ENCODE data around the gene MPPED1. TPM values are rescaled to one million over a fixed set of nuclear protein-coding genes. Genes with fewer than 3 reads are reported as not detected.

The MPPED1 gene
- total RNA-seq, 1 experiment from 2014 or later = not detected

GRCh38 chr22:43389227-43389836 lies 22.5 kb upstream of the MPPED1 start:
- Histone ChIP-seq H3K9me3 (no peaks in the 10 kb centered on the region), H3K4me3 (no peak overlapping the region), H3K36me3 (no peaks in the 10 kb centered on the region), H3K27me3 (peaks cover 13% of the 10 kb centered on the region; the same call in 1 of the 2 replicates)
- DNase-seq = no peak

- DNase-seq = no peak
- Histone ChIP-seq H3K4me3 (no peak overlapping the region), H3K36me3 (no peaks in the 10 kb centered on the region), H3K27me3 (peaks cover 13% of the 10 kb centered on the region; the same call in 1 of the 2 replicates), H3K9me3 (no peaks in the 10 kb centered on the region)
These were observed 21.6 kb upstream of the MPPED1 start for GRCh38 chr22:43390166-43390565.

GRCh38 chr22:43390872-43391271 lies 20.9 kb upstream of the MPPED1 start:
- H3K9me3 ChIP-seq = no peaks in the 10 kb centered on the region
- H3K4me3 ChIP-seq = no peak overlapping the region
- H3K27me3 ChIP-seq = peaks cover 13% of the 10 kb centered on the region; the same call in 1 of the 2 replicates
- H3K36me3 ChIP-seq = no peaks in the 10 kb centered on the region
- DNase-seq = no peak

GRCh38 chr22:43391306-43391705 lies 20.5 kb upstream of the MPPED1 start:
- Histone ChIP-seq H3K27me3 (peaks cover 13% of the 10 kb centered on the region; the same call in 1 of the 2 replicates), H3K9me3 (no peaks in the 10 kb centered on the region), H3K4me3 (no peak overlapping the region), H3K36me3 (no peaks in the 10 kb centered on the region)
- DNase-seq = no peak

- Histone ChIP-seq H3K27me3 (peaks cover 7% of the 10 kb centered on the region; the same call in 1 of the 2 replicates), H3K4me3 (no peak overlapping the region), H3K9me3 (no peaks in the 10 kb centered on the region), H3K36me3 (no peaks in the 10 kb centered on the region)
- DNase-seq = no peak
These were observed 19.3 kb upstream of the MPPED1 start for GRCh38 chr22:43392385-43392989.

- Histone ChIP-seq H3K36me3 (no peaks in the 10 kb centered on the region), H3K9me3 (no peaks in the 10 kb centered on the region), H3K27me3 (no peaks in the 10 kb centered on the region), H3K4me3 (no peak overlapping the region)
- no peak for DNase-seq
These were observed 18.5 kb upstream of the MPPED1 start for GRCh38 chr22:43393132-43393843.

GRCh38 chr22:43393844-43394474 lies 17.9 kb upstream of the MPPED1 start:
- DNase-seq = no peak
- Histone ChIP-seq H3K36me3 (no peaks in the 10 kb centered on the region), H3K27me3 (no peaks in the 10 kb centered on the region), H3K9me3 (no peaks in the 10 kb centered on the region), H3K4me3 (no peak overlapping the region)

GRCh38 chr22:43395086-43395695 lies 16.6 kb upstream of the MPPED1 start:
- no peak overlapping the region for H3K4me3 ChIP-seq
- H3K36me3 ChIP-seq = no peaks in the 10 kb centered on the region
- no peak for DNase-seq
- no peaks in the 10 kb centered on the region for H3K27me3 ChIP-seq
- no peaks in the 10 kb centered on the region for H3K9me3 ChIP-seq

GRCh38 chr22:43396321-43396933 lies 15.4 kb upstream of the MPPED1 start:
- DNase-seq = no peak
- Histone ChIP-seq H3K4me3 (no peak overlapping the region), H3K36me3 (no peaks in the 10 kb centered on the region), H3K27me3 (no peaks in the 10 kb centered on the region), H3K9me3 (no peaks in the 10 kb centered on the region)

- DNase-seq = no peak
- Histone ChIP-seq H3K27me3 (no peaks in the 10 kb centered on the region), H3K4me3 (no peak overlapping the region), H3K36me3 (no peaks in the 10 kb centered on the region), H3K9me3 (no peaks in the 10 kb centered on the region)
These were observed 14.8 kb upstream of the MPPED1 start for GRCh38 chr22:43396934-43397457.

GRCh38 chr22:43397766-43398165 lies 14.0 kb upstream of the MPPED1 start:
- Histone ChIP-seq H3K27me3 (no peaks in the 10 kb centered on the region), H3K9me3 (no peaks in the 10 kb centered on the region)
- DNase-seq = no peak

GRCh38 chr22:43398246-43398645 lies 13.6 kb upstream of the MPPED1 start:
- DNase-seq = no peak
- no peaks in the 10 kb centered on the region for H3K9me3 ChIP-seq
- H3K4me3 ChIP-seq = no peak overlapping the region
- no peaks in the 10 kb centered on the region for H3K36me3 ChIP-seq
- no peaks in the 10 kb centered on the region for H3K27me3 ChIP-seq

More at GRCh38 chr22:43397766-43398165, 14.0 kb upstream of the MPPED1 start:
- Histone ChIP-seq H3K4me3 (no peak overlapping the region), H3K36me3 (no peaks in the 10 kb centered on the region)

- Histone ChIP-seq H3K4me3 (no peak overlapping the region), H3K27me3 (no peaks in the 10 kb centered on the region), H3K9me3 (no peaks in the 10 kb centered on the region), H3K36me3 (no peaks in the 10 kb centered on the region)
- no peak for DNase-seq
These were observed 12.9 kb upstream of the MPPED1 start for GRCh38 chr22:43398910-43399309.

- no peak overlapping the region for H3K4me3 ChIP-seq
- no peak for DNase-seq
- H3K9me3 ChIP-seq = no peaks in the 10 kb centered on the region
- no peaks in the 10 kb centered on the region for H3K36me3 ChIP-seq
- no peaks in the 10 kb centered on the region for H3K27me3 ChIP-seq
These were observed 12.4 kb upstream of the MPPED1 start for GRCh38 chr22:43399338-43399979.

- no peak overlapping the region for H3K4me3 ChIP-seq
- DNase-seq = no peak
- H3K9me3 ChIP-seq = no peaks in the 10 kb centered on the region
- no peaks in the 10 kb centered on the region for H3K27me3 ChIP-seq
- no peaks in the 10 kb centered on the region for H3K36me3 ChIP-seq
These were observed 11.8 kb upstream of the MPPED1 start for GRCh38 chr22:43399980-43400358.

GRCh38 chr22:43400449-43400848 lies 11.4 kb upstream of the MPPED1 start:
- Histone ChIP-seq H3K9me3 (no peaks in the 10 kb centered on the region), H3K36me3 (no peaks in the 10 kb centered on the region), H3K27me3 (no peaks in the 10 kb centered on the region), H3K4me3 (no peak overlapping the region)
- no peak for DNase-seq

All from MG63 (cell line).